Endothelial cell of umbilical vein (primary cell): ENCODE data around the gene BGN. TPM values are rescaled to one million over a fixed set of nuclear protein-coding genes. Genes with fewer than 3 reads are reported as not detected.

ENCODE experiments used
- BruUV-seq: library from RNA; stranded (reverse); fragments of 400-500 nt; replicated peaks from 2 replicates; lab custom pipeline; 2021; lab: Mats Ljungman, UMichigan
- CTCF ChIA-PET: fragments of 300-600, 350-600 bp; sonication (Branson Sonifier 250); formaldehyde crosslinking; loops from one replicate; lab custom pipeline; 2021; ENCODE audit warnings: antibody characterized with exemption, inconsistent platforms; lab: Charles Lee
- POLR2A ChIA-PET: fragments of 300-600, 350-600 bp; sonication (Branson Sonifier 250); formaldehyde crosslinking; loops from one replicate; lab custom pipeline; 2021; ENCODE audit warnings: antibody characterized with exemption, inconsistent platforms; lab: Charles Lee
- DNase-seq: peaks from one replicate; pipeline ENCODE4 v3.0.0-alpha.2; 2011; ENCODE audit warnings: low read depth, low spot score
- FAIRE-seq: peaks from 2 replicates; lab custom pipeline; 2011; peaks lifted over from hg19 to GRCh38; lab: Jason Lieb, UNC
- H2AFZ ChIP-seq: 2 replicates; pipeline ENCODE4 v1.6.0; 2012; ENCODE audit warnings: low read depth, low read length, control low read depth, inconsistent platforms
- H3K27ac ChIP-seq: 2 replicates; pipeline ENCODE4 v1.5.1; 2011; ENCODE audit warnings: low read depth, mild to moderate bottlenecking, control low read depth, low read length, moderate library complexity; ENCODE audit not compliant: insufficient read depth
- H3K27me3 ChIP-seq, 2 experiments: 2 replicates each; pipeline versions ENCODE4 v1.6.0 to v1.6.1; 2011; ENCODE audit warnings: low read length in 2 of 2, mixed read lengths in 1 of 2; ENCODE audit not compliant: control insufficient read depth in 2 of 2, insufficient read depth in 2 of 2
- H3K36me3 ChIP-seq, 2 experiments: 2 replicates in 1 of 2; 3 replicates in 1 of 2; pipeline ENCODE4 v1.5.1; 2011; ENCODE audit warnings: low read length in 2 of 2, mild to moderate bottlenecking in 1 of 2, moderate library complexity in 1 of 2; ENCODE audit not compliant: control insufficient read depth in 2 of 2, insufficient read depth in 2 of 2; ENCODE audit errors: extremely low read depth in 1 of 2
- H3K4me1 ChIP-seq: 3 replicates; pipeline ENCODE4 v1.5.1; 2011; ENCODE audit warnings: mild to moderate bottlenecking, low read length; ENCODE audit not compliant: control insufficient read depth, insufficient read depth; ENCODE audit errors: extremely low read depth
- H3K4me2 ChIP-seq: 2 replicates; pipeline ENCODE4 v1.6.1; 2011; ENCODE audit warnings: low read length, control low read depth, mixed read lengths; ENCODE audit not compliant: insufficient read depth
- H3K4me3 ChIP-seq, 3 experiments: fragments of 200-600 bp in 1 of 3; sonication (generic), shearing (Covaris generic) in 1 of 3; replicated peaks in 1 of 3; 2 replicates each; pipeline ENCODE4 v1.5.1; 2011 to 2016; ENCODE audit warnings: control low read depth in 3 of 3, low read length in 3 of 3, mild to moderate bottlenecking in 2 of 3, inconsistent platforms in 1 of 3, low read depth in 1 of 3, moderate library complexity in 1 of 3; ENCODE audit not compliant: insufficient read depth in 1 of 3
- H3K79me2 ChIP-seq: 2 replicates; pipeline ENCODE4 v1.6.0; 2012; ENCODE audit warnings: low read length, inconsistent platforms; ENCODE audit not compliant: control insufficient read depth, insufficient read depth
- H3K9ac ChIP-seq: replicated peaks from 2 replicates; pipeline ENCODE3; 2011; ENCODE audit warnings: low read length, control low read depth; ENCODE audit not compliant: insufficient read depth; ENCODE audit errors: extremely low read depth
- H3K9me1 ChIP-seq: replicated peaks from 3 replicates; pipeline ENCODE4 v1.6.0; 2011; ENCODE audit warnings: mild to moderate bottlenecking, low read length; ENCODE audit not compliant: control insufficient read depth, insufficient read depth; ENCODE audit errors: extremely low read depth
- H3K9me3 ChIP-seq: replicated peaks from 2 replicates; pipeline ENCODE4 v1.5.1; 2012; ENCODE audit warnings: low read length, inconsistent platforms; ENCODE audit not compliant: control insufficient read depth, insufficient read depth
- H4K20me1 ChIP-seq: replicated peaks from 2 replicates; pipeline ENCODE3; 2011; ENCODE audit warnings: mild to moderate bottlenecking, low read length; ENCODE audit not compliant: control insufficient read depth, insufficient read depth; ENCODE audit errors: extremely low read depth
- CTCF ChIP-seq, 2 donors: IDR thresholded peaks; 1 replicate in 1 of 2; 2 replicates in 1 of 2; pipeline ENCODE4 v1.5.1; 2011; ENCODE audit warnings: low read length in 2 of 2, mild to moderate bottlenecking in 2 of 2, moderate library complexity in 2 of 2, control low read depth in 1 of 2, inconsistent platforms in 1 of 2, low read depth in 1 of 2; ENCODE audit not compliant: insufficient read depth in 1 of 2; ENCODE audit errors: extremely low read depth in 1 of 2
- EZH2 ChIP-seq: IDR thresholded peaks from 2 replicates; pipeline ENCODE4 v1.6.1; 2012; ENCODE audit warnings: borderline replicate concordance, low read depth, mild to moderate bottlenecking, moderate library complexity, low read length, inconsistent platforms; ENCODE audit not compliant: severe bottlenecking
- FOS ChIP-seq: IDR thresholded peaks from 2 replicates; pipeline ENCODE4 v1.6.1; 2011; ENCODE audit warnings: mild to moderate bottlenecking, low read length, moderate library complexity, borderline replicate concordance; ENCODE audit not compliant: insufficient read depth
- GATA2 ChIP-seq: IDR thresholded peaks from 2 replicates; pipeline ENCODE4 v1.7.0; 2011; ENCODE audit warnings: low read depth, mild to moderate bottlenecking, moderate library complexity, mixed read lengths, low read length; ENCODE audit not compliant: insufficient read length, insufficient read depth
- JUN ChIP-seq: IDR thresholded peaks from 2 replicates; pipeline ENCODE4 v1.6.1; 2011; ENCODE audit warnings: borderline replicate concordance, low read depth; ENCODE audit not compliant: insufficient read length, insufficient read depth
- MYC ChIP-seq: IDR thresholded peaks from one replicate; pipeline ENCODE4 v1.6.1; 2011; ENCODE audit warnings: mild to moderate bottlenecking, low read depth, low read length
- POLR2A ChIP-seq: IDR thresholded peaks from 2 replicates; pipeline ENCODE4 v1.6.1; 2012; ENCODE audit warnings: low read depth, mild to moderate bottlenecking, control low read depth, low read length
- POLR2AphosphoS5 ChIP-seq: IDR thresholded peaks from 2 replicates; pipeline ENCODE4 v1.6.1; 2012; ENCODE audit warnings: low read depth, mild to moderate bottlenecking, control low read depth, low read length, moderate library complexity; ENCODE audit not compliant: insufficient read depth
- dilution Hi-C: fragments of 300-500 bp; cut with MboI; formaldehyde crosslinking; loops from one replicate; pipeline ENCODE4 v1.15.0; 2019; ENCODE audit warnings: low sequenced_read_pairs; ENCODE audit not compliant: extremely low pct_ligation_motif_present
- intact Hi-C: fragments of 100-400 bp; cut with micrococcal nuclease; formaldehyde crosslinking; loops from one replicate; pipeline ENCODE4 v1.10.0; 2022
- polyA plus RNA-seq, 4 experiments: library from polyadenylated mRNA; depleted of rRNA in 3 of 4; stranded (reverse) in 3 of 4; unstranded in 1 of 4; fragments of >200 nt; gene quantifications; 2 replicates each; pipeline versions ENCODE4 v1.2.1 to v1.2.3, GENCODE V29; 2011 to 2012; ENCODE audit warnings: missing spikeins in 1 of 4
- total RNA-seq: library from RNA; stranded (reverse); gene quantifications from 2 replicates; pipeline ENCODE4 v1.2.3, GENCODE V29; 2021
- TF ChIP-seq, protein P1 (sequence below): IDR thresholded peaks from 2 replicates; pipeline ENCODE4 v1.6.1; 2011; ENCODE audit not compliant: insufficient read depth, insufficient read length

The BGN gene
- total and polyA plus RNA-seq, 2 donors (not counting 3 experiments of a cell fraction or from before 2014, with no cell fraction given), result 479 to 879 TPM

DNA sequence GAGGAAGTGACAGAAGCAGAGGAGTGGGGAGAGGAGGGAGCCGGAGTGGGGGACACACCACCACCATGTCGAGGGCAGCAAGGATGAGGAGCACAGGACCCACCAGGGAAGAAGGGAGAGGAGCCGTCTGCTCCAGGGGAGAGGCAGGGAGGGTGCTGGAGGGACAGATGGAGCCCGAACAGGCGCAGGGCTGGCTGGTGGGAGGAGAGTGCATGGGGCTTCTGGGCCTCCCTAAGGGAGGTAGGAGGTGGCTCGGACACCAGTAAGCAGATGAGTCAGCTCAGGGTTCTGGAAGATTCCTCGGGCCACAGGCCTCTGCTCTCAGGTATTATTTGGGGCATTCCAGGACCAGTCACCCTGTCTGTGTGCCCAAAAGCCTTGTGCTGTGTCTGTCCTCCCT lies 52.4 kb downstream of the BGN start:
- no peaks in the 10 kb centered on the region for H4K20me1 ChIP-seq
- FAIRE-seq (no peak), DNase-seq (no peak)
- no TSS peak for BruUV-seq
- dilution Hi-C loops, result no loop called here
- TF ChIP-seq POLR2AphosphoS5 (no peak), MYC (no peak), FOS (no peak), JUN (no peak), POLR2A (no peak), CTCF (IDR thresholded peaks at IDR 0.05; ENCODE audit: extremely low read depth in 1 of 2, insufficient read depth in 1 of 2, low read depth in 1 of 2, low read length in 2 of 2) (no peak), EZH2 (no peak), GATA2 (no peak)
- TF ChIP-seq, protein P1, sequence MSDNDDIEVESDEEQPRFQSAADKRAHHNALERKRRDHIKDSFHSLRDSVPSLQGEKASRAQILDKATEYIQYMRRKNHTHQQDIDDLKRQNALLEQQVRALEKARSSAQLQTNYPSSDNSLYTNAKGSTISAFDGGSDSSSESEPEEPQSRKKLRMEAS, result no peak
- no peaks in the 10 kb centered on the region for H3K4me1 ChIP-seq
- no peaks in the 10 kb centered on the region for H3K36me3 ChIP-seq
- H3K9me1 ChIP-seq, result no peaks in the 10 kb centered on the region
- CTCF ChIA-PET, result interaction anchor here (1.3 kb wide), 1 partner anchor 114 kb away, joined by 3 read pairs; no protein-coding TSS in a partner anchor
- H3K4me2 ChIP-seq, result no peak overlapping the region
- intact Hi-C loops, result no loop called here
- no peak overlapping the region for H2AFZ ChIP-seq
- H3K27me3 ChIP-seq, result no peaks in the 10 kb centered on the region
- no peak overlapping the region for H3K4me3 ChIP-seq
- H3K79me2 ChIP-seq, result no peaks in the 10 kb centered on the region
- no peaks in the 10 kb centered on the region for H3K9me3 ChIP-seq
- H3K27ac ChIP-seq, result no peak overlapping the region
- POLR2A ChIA-PET, result no interaction called here
- no peak overlapping the region for H3K9ac ChIP-seq
